Hepatocyte (in vitro differentiated cells): ENCODE measurements around the gene EXOC3L4. TPM values are rescaled to one million over a fixed set of nuclear protein-coding genes. Genes with fewer than 3 reads are reported as not detected.

Experiments
- DNase-seq: peaks from one replicate; pipeline ENCODE4 v3.0.0-alpha.2; 2016; ENCODE audit warnings: low spot score
- H2AFZ ChIP-seq: fragments of 200-600 bp; sonication (generic); 2 replicates; pipeline ENCODE4 v1.6.0; 2016; ENCODE audit warnings: antibody characterized with exemption, mild to moderate bottlenecking
- H3K27ac ChIP-seq: fragments of 200-600 bp; sonication (generic); 2 replicates; pipeline ENCODE4 v1.5.1; 2016; ENCODE audit warnings: mild to moderate bottlenecking
- H3K27me3 ChIP-seq: fragments of 200-600 bp; sonication (generic); 2 replicates; pipeline ENCODE4 v1.6.1; 2016
- H3K36me3 ChIP-seq: fragments of 200-600 bp; sonication (generic); replicated peaks from 2 replicates; pipeline ENCODE4 v1.5.1; 2016; ENCODE audit warnings: low read depth; ENCODE audit not compliant: insufficient read depth
- H3K4me1 ChIP-seq: fragments of 200-600 bp; sonication (generic); 2 replicates; pipeline ENCODE4 v1.5.1; 2016; ENCODE audit warnings: mild to moderate bottlenecking, moderate library complexity; ENCODE audit not compliant: insufficient read depth
- H3K4me2 ChIP-seq: fragments of 200-600 bp; sonication (generic); 2 replicates; pipeline ENCODE4 v1.6.0; 2016
- H3K4me3 ChIP-seq: fragments of 200-600 bp; sonication (generic); 2 replicates; pipeline ENCODE4 v1.5.1; 2016; ENCODE audit warnings: mild to moderate bottlenecking
- H3K79me2 ChIP-seq: fragments of 200-600 bp; sonication (generic); 2 replicates; pipeline ENCODE4 v1.6.0; 2017; ENCODE audit warnings: mild to moderate bottlenecking
- H3K9me2 ChIP-seq: fragments of 200-600 bp; sonication (generic); replicated peaks from 2 replicates; pipeline ENCODE4 v1.6.0; 2017; ENCODE audit warnings: mild to moderate bottlenecking; ENCODE audit not compliant: insufficient read depth
- H3K9me3 ChIP-seq: fragments of 200-600 bp; sonication (generic); 2 replicates; pipeline ENCODE4 v1.5.1; 2016; ENCODE audit warnings: low read depth, mild to moderate bottlenecking
- H4K20me1 ChIP-seq: fragments of 200-600 bp; sonication (generic); 2 replicates; pipeline ENCODE4 v1.6.0; 2016; ENCODE audit warnings: mild to moderate bottlenecking; ENCODE audit not compliant: insufficient read depth, poor library complexity, severe bottlenecking
- CTCF ChIP-seq: fragments of 200-600 bp; sonication (generic); IDR thresholded peaks from 2 replicates; pipeline ENCODE4 v1.5.1; 2016; ENCODE audit warnings: antibody characterized with exemption, mild to moderate bottlenecking; ENCODE audit not compliant: poor library complexity
- EZH2 ChIP-seq: fragments of 200-600 bp; sonication (generic); IDR thresholded peaks from 2 replicates; pipeline ENCODE4 v1.6.1; 2016; ENCODE audit warnings: antibody characterized with exemption, mild to moderate bottlenecking, borderline replicate concordance
- EZH2phosphoT487 ChIP-seq: fragments of 200-600 bp; sonication (generic); IDR thresholded peaks from one replicate; pipeline ENCODE4 v1.6.1; 2018; ENCODE audit warnings: antibody characterized with exemption, mild to moderate bottlenecking, low read depth, moderate library complexity; ENCODE audit not compliant: unreplicated experiment, severe bottlenecking
- WGBS: methylation state at CpG from one replicate; pipeline ENCODE4 v1.1.6; 2016; ENCODE audit warnings: low lambda C conversion rate; ENCODE audit errors: missing lambda C conversion rate; 5-methylcytosine and 5-hydroxymethylcytosine counted together
- polyA plus RNA-seq: library from polyadenylated mRNA; unstranded; fragments of >200 nt; fragmentation: Nextera tagmentation; extraction: Ambion mirVana; gene quantifications from 2 replicates; pipeline ENCODE4 v1.2.1, GENCODE V29; 2016
- total RNA-seq: library from RNA; depleted of rRNA; stranded (reverse); fragments of >200 nt; gene quantifications from 2 replicates; pipeline ENCODE4 v1.2.3, GENCODE V29; 2014

Gene EXOC3L4
- total and polyA plus RNA-seq, 2 experiments from 2014 or later: 35.3 to 40.3 TPM

GRCh38 chr14:103070971-103071542, 23.5 kb upstream of the EXOC3L4 start:
- Histone ChIP-seq H3K27me3 (no peaks in the 10 kb centered on the region), H4K20me1 (no peaks in the 10 kb centered on the region), H3K27ac (no peak overlapping the region), H3K4me1 (peaks cover 26% of the 10 kb centered on the region), H3K9me3 (no peaks in the 10 kb centered on the region), H3K9me2 (no peaks in the 10 kb centered on the region), H3K79me2 (no peaks in the 10 kb centered on the region), H2AFZ (no peak overlapping the region), H3K4me3 (no peak overlapping the region), H3K36me3 (no peaks in the 10 kb centered on the region), H3K4me2 (no peak overlapping the region)
- 92% methylated on average over 21 of the region's 21 CpGs for WGBS
- DNase-seq: no peak
- no peak for TF ChIP-seq EZH2phosphoT487
- no peak for TF ChIP-seq CTCF
- TF ChIP-seq EZH2: no peak

GRCh38 chr14:103071544-103072251, 22.8 kb upstream of the EXOC3L4 start:
- H3K9me2 ChIP-seq: no peaks in the 10 kb centered on the region
- H3K4me1 ChIP-seq: peaks cover 26% of the 10 kb centered on the region
- TF ChIP-seq EZH2phosphoT487: no peak
- no peak for TF ChIP-seq EZH2
- TF ChIP-seq CTCF: no peak
- no peaks in the 10 kb centered on the region for H3K27me3 ChIP-seq
- 88% methylated on average over 32 of the region's 32 CpGs for WGBS
- no peak overlapping the region for H3K4me2 ChIP-seq
- DNase-seq: no peak
- H3K79me2 ChIP-seq: no peaks in the 10 kb centered on the region
- H3K4me3 ChIP-seq: no peak overlapping the region
- H2AFZ ChIP-seq: no peak overlapping the region
- no peaks in the 10 kb centered on the region for H4K20me1 ChIP-seq
- no peaks in the 10 kb centered on the region for H3K36me3 ChIP-seq
- no peak overlapping the region for H3K27ac ChIP-seq
- H3K9me3 ChIP-seq: no peaks in the 10 kb centered on the region

- peak overlapping the region; percentile 37 for H3K27ac ChIP-seq
Observed at GRCh38 chr14:103072595-103073366, 21.7 kb upstream of the EXOC3L4 start.

More at GRCh38 chr14:103072595-103073366, 21.7 kb upstream of the EXOC3L4 start:
- Histone ChIP-seq H3K4me1 (peaks cover 22% of the 10 kb centered on the region), H4K20me1 (no peaks in the 10 kb centered on the region), H3K9me3 (no peaks in the 10 kb centered on the region), H3K4me3 (no peak overlapping the region), H3K9me2 (no peaks in the 10 kb centered on the region), H2AFZ (no peak overlapping the region), H3K36me3 (no peaks in the 10 kb centered on the region), H3K27me3 (no peaks in the 10 kb centered on the region), H3K4me2 (no peak overlapping the region), H3K79me2 (no peaks in the 10 kb centered on the region)
- WGBS: 73% methylated on average over 21 of the region's 21 CpGs
- TF ChIP-seq CTCF: no peak
- no peak for TF ChIP-seq EZH2
- TF ChIP-seq EZH2phosphoT487: no peak
- DNase-seq: peak; percentile 69
